Hematopoietic multipotent progenitor cell treated with erythropoietin and hydrocortisone succinate and interleukin-3 and kit ligand, for 8 days (in vitro differentiated cells): Measurements from ENCODE around the gene CUBN.
"Not testable (repeated sequence)": the region's sequence is repeated elsewhere in the genome, so short reads cannot be mapped to it uniquely, and the experiment has no call there.

Experiments
- DNase-seq: peaks from one replicate; pipeline ENCODE4 v3.0.0-alpha.2; 2015

Gene CUBN

DNA sequence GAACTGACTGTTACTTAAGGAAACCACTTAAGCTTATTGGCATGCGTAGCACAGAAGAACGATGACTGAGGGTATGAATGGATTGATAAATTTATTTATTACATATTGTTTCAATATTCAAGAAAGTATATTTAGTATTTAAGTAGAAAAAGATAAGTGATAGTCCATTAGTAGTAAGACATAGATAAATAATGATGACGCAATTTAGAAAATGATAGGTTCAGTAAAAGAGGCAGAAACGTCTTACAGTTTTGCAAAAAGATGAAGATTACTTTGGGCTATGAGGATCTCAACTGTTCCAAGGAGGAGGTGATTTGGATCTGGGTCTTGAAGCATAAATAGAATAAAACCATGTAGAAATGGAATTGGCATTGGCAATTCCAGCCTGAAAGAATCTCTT is 275.8 kb downstream of the CUBN start:
- no peak for DNase-seq

DNA sequence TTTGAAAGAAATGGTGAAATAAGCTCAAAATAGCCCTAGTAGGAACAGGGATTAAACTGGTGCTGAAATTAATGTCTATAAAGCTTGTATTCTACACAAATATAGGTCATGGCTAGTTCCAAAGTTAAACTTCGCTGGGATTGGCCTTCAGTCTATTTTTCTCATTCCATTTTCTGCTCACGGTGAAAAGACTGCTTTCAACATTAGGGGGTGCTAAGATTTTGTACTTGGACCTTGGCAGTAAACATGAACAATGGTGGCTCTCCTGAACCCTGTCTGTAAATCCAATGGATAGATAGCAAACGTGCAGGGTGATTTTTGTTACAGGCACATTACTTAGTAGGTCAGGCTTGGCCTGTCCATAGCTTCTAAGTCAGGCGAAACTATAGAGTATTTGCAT is 276.4 kb downstream of the CUBN start:
- DNase-seq = peak; percentile 19

DNA sequence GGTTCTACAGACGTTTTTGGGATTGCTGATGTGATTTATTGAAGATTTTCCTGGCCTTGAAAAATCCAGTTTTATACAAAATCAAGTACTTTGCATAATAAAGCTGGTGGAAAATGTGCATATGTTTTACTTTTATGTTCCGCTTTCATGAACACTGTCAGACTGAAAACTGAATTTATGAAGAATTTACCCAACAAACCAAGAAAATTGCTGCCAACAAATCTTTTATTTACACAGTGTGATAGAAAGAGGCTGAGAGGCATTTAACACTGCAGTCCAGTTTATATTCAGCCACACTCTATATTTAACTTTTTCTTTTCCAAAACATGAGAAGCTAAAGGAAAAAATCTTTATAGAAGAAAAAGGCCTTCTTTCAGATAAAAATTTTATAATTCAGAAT is 277.0 kb downstream of the CUBN start:
- no peak for DNase-seq

DNA sequence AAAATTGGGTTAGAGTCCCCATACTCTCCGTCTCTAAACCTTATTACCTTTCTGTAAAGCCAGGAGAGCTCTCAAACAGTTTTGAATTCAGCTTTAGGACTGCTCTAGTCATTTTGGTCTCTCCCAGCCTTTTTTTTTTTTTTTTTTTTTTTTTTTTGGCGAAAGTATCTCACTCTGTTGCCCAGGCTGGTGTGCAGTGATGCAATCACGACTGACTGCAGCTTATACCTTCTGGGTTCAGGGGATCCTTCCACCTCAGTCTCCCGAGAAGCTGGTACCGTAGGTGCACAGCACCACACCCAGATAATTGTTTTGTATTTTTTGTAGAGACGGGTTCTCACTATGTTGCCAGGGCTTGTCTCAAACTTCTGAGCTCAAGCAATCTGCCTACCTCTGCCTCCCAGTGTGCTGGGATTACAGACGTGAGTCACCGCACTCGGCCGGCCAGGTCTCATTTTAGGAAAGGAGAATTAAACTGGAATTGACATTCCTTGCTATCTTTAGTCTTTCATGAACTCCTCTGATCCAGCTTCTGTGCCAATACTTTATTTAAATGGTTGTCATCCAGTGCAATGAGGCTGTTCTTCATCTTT is 281.0 kb downstream of the CUBN start:
- no peak for DNase-seq

DNA sequence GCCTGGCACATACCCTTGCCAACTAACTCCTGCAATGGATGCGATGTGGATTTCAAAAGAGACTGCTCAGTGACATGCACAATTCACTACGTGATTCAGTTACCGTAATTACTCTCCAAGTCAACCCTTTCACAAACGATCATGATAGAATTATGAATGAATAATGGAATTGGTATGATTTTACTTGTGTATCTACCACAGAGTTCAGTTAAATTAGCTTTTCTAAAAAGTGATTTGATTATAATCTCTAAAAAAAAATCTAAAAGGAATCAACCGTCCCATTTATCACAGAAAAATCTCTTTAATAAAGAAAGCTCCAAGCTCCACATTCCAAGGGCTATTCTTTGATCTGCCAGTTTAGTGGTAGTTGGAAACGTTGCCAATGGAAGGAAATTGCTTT is 282.0 kb downstream of the CUBN start:
- no peak for DNase-seq

DNA sequence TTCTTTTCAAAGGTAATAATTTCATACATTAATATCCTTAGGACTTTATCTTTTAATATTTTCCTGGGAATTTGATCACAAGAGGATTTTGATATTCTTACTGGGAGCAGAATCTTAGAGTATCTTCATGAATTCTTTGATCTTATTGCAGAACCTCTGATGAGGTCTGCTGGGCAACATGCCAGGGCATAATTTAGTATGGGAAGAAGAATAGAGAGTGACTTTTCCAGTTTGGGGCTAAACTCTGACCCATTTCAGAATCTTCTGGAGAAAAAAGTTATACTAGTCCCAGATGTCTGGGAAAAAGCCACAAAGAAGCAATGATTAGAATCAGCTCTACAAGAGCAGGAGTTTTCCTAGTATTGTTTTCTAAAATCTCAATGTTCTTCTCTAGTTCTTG is 284.4 kb downstream of the CUBN start:
- DNase-seq = no peak

DNA sequence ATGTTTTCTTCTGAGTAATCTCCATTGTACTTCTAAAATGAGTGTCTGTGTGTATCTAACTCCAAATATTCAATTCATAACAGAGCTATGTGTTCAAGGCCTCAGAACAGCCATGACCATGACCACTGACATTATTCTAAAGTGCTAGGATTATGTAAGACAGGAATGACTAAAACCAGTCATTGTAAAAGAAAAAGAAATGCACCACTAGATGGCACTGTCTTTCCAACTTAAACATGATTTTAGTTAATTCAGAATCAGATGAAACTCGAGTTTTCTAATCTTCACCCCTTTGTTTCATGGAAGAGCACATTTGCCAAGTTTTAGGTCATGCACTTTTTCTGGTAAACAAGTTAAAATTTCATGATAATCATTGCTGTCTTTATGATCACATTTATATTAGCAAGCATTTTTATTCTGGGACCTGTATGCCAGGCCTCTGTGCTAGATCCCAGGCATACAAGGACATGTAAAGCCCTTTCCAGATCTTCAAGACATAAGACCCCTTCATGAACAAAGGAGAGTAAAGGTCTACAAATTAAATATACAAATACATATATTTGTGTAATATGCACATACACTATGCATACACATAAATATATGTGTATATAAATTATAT is 286.2 kb downstream of the CUBN start:
- peak; percentile 77 for DNase-seq

DNA sequence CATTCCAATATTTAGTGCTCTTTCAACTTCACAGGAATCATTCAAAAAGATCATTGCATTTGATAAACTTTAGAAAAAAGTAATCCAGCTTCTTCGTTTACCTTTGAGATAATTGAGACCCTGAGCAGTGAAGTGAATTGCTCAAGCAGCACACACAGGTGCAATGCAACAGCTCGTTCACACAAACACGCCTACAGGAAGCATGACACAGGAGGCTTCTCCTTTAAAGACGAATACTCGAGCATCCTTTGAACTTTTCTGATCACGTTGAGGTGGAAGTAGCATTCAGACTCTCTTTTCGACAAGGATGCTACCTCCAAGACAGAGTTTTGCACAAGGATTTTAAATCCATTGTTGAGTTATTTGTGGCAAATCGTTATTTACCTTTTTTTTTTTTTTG is 294.4 kb downstream of the CUBN start:
- no peak for DNase-seq

DNA sequence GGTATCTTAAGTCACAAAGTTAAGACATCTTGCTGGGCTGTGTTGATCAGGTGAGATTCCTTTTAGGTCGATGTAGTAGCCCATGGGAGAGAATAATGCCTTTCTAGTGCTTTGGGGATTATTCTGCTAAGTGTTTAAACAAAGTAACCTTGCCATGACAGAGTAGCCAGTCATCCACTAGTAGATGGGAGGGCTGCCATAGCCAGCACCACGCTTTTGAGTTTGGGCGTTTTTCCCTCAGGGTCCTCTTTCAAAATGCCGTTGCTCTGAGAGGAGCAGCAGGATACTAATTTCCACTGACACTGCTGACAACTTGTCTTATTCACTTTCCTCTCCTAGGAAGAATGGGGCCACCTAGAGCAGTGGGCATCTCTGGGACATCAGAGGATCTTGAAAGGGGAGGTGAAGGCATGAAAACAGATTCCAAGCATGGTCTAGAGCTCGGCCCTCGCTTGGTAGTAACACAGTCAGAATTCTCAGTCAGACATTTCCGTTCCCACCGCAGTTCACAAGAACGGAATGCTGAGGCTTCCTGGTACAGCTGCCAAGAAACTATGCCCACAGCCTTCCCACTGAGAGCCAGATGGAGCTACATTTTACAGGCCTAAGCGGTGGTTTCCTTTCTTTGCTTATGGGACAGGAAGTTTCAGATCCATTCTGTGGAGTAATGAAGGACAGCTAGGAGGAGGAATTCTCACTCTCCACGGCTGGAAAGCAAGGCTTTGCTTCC is 297.1 kb downstream of the CUBN start:
- DNase-seq = no peak

DNA sequence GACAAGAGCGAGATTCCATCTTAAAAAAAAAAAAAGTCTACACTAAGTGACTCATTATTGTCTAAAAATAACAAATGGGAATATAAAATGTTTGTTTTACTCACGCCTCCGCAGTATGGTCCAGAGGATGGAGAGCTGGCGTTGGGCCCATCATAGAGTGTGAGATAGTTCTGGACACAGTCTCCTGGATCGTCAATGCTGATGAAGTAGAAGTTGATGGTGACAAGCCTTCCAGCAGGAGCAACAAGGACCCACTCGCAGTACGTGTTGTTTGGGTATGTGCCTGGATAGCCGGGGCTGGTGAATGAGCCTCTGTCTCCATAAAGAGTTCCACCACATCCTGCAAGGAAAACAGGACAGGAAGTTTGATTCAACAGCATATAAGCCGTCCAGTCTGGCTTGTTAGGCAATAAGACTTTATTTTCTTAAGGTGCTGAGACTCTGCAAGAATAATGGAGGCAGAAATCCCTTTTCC is 300.9 kb downstream of the CUBN start:
- DNase-seq = no peak

DNA sequence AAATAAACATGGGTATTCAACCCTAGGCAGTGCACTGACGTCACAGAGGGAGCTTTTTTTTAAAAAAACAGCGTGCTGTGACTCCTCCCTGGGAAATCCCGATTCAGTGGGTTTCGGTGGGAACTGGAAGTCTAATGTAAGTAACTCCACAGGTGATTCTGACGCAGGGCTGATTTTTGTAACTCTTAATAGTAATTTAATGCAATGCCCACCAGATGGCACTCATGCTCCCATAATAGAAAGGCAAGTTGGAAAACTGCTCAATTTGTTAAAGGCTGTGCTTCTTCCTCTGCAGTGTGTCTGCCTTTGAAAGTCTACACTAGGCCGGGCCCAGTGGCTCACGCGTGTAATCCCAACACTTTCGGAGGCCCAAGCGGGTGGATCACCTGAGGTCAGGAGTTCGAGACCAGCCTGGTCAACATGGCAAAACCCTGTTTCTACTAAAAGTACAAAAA is 301.5 kb downstream of the CUBN start:
- DNase-seq = peak; percentile 88

DNA sequence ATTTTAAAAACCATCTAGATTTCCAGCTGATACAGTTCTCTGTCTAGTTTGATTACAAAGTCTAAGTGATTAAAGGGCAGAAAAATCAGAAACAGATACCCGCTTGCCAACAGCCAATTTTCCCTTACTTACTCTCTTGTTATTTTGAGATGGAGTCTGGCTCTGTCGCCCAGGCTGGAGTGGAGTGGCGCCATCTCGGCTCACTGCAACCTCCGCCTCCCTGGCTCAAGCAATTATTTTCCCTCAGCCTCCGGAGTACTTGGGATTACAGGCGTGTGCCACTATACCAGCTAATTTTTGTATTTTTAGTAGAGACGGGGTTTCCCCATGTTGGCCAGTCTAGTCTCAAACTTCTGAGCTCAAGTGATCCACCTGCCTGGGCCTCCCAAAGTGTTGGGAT is 302.1 kb downstream of the CUBN start:
- not testable (repeated sequence) for DNase-seq

DNA sequence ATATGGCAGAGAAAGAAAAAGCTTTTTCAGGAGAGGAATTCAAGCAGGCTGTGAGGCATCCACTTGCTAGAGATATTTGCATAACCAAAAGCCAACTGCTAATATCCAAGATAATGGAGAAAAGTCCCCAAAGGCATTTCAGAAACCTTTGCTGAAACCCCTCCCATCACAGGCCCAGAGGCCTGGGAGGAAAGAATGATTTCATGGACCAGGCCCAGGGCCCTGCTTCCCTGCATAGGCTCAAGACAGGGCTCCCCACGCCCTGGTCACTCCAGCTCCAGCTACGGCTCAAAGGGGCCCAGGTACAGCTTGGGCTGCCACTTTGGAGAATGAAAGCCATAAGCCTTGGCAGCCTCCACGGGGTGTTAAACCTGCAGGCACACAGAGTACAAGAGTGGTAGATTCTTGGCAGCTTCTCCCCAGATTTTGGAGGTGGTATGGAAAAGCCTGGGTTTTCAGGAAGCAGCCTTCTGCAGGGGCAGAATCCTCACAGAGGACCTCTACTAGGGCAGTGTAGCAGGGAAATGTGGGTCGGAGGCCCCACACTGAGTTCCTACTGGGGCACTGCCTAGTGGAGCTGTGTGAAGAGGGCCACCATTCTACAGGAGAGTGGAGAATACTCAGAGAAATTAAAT is 306.8 kb downstream of the CUBN start:
- DNase-seq = no peak

DNA sequence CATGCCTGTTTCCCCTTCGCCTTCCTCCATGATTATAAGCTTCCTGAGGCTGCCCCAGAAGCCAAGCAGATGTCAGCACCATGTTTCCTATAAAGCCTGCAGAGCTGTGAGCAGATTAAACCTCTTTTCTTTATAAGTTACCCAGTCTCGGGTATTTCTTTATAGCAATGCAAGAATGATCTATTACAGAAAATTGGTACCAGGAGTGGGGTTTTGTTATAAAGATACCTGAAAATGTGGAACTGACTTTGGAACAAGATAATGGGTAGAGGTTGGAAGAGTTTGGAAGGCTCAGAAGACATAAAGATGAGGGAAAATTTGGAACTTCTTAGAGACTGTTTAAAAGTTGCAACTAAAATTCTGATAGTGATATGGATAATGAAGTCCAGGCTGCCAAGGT is 307.6 kb downstream of the CUBN start:
- DNase-seq = no peak

DNA sequence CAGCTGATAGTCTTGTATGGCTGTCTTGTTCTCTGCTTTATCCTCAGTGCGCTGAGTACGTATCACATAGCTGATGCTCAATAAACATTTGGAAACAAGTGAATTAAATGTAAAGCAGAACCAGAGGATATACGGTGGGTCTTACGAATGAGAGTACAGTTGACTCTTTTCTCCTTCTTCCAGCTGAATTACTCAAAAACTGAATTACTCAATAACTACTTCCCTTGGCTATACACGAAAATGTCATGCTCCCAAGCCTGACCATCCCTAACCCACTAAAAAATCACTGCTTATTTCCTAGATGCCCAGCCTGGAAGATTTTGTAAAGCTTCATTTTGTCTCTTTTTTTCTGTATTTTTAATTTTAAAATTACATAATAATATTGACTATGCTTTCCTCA is 309.2 kb downstream of the CUBN start:
- DNase-seq = no peak

DNA sequence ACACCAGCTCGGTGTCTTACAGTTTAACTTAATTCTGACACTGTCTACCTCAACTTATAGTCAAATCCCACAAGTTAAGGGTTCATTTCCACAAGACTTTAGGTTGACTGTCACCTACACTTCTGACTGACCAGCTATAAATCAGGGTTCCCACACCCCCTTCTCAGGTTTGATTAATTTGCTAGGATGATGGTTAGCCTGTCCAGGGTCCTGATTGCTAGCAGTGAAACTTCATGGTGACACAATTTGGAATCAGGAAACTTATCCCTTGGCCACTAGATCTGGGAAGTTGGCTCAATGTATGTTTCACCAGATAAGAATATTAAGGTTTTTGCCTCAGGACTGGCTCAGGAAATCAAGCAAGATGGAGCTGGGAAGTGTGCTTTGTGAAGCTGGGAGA is 309.6 kb downstream of the CUBN start:
- DNase-seq = no peak

DNA sequence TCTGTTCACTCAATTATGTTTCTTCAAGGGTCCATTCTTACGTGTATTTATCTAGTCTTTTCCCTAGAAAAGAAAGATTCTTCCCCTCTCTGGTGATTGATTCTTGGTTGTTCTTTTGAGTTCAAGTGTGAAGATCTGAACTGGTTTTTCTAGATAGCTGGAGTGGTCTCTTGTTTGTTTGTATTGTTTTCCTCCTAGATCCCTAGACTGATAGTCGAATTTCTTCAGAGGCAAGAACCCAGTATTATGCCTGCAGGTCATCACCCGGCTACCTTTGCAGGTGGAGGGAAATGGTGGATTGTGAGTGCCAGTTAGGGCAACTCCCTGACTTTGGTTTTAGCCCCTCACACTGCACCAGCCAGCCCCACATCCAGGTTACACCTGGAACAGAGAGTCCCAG is 310.2 kb downstream of the CUBN start:
- no peak for DNase-seq

DNA sequence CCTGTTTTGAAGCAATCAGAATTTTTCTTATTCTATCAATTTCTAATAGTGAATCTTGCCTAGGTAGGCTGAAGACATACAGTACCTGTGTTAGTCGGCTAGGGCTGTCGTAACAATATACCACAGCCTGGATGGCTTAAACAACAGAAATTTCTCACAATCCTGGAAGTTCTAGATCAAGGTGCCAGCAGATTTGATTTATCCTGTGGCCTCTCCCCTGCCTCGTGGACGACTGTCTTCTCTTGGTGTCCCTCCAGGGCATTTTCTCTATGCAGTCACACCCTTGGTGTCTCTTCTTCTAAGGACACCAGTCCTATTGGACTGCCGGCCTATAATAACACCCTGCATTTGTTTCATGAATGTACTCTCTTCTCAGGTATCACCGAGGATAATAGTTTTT is 310.6 kb downstream of the CUBN start:
- DNase-seq = no peak

DNA sequence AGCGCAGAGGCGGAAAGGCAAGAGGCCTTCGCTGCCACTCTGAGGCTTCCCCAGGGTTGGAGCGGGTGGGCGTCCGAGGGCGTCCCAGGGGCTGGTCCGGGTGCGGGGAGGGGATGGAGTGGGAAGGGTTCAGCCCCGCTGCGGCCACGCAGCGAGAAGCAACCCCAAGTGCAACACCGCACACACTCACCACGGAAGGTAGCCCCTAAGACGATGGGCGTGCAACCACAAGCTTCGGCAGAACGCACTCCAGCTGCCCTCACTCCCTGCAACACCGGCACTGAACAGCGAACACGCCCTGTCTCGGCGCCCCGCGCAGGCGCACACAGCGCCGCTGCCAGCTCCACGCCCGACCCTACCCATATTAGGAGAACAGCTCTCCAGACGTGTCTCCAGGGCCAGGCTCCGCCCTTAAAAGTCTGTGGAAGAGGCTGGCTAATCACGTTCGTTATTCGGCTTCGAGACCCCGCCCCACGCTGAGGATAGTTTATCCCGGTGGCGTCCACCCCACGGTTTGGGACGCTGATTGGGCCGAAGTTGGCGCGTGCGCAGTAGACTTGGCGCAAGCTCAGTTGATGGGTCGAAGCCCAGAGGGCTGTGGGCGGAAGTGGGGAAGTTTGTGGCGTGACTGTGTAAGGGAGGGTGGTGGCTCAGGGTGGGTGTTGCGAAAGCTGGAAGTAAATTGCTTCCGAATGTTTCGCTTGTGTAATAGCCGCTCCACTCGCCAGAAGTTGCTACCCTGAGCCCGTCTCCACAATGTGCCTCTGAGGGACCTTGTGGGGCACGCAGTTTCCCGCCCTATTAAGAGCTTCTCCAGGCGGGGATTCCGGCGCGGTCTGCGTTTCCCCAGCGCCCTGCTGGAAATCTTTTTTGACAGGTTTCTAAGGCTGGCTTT is 312.2 kb downstream of the CUBN start, which contains the start of gene RSU1:
Gene RSU1 (minus strand): TSS at position 300 of the 895 bp plus-strand sequence. CDS start 343 bp downstream, outside the sequence.
- peak; percentile 100 for DNase-seq

DNA sequence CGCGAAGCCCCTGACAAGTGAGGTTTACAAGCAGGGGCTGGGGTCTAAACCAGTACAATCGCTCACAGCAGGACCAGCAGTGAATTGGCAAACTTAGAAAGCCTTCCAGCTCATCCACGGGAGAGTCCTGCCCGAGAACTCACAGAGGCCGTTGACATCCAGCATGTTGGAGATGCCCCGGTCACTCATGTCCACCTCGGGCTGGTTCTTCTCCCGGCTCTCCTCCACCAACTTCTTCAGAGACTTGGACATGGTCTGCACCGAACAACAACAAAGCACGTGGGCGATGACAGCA is 312.8 kb downstream of the CUBN start:
- DNase-seq = no peak

DNA sequence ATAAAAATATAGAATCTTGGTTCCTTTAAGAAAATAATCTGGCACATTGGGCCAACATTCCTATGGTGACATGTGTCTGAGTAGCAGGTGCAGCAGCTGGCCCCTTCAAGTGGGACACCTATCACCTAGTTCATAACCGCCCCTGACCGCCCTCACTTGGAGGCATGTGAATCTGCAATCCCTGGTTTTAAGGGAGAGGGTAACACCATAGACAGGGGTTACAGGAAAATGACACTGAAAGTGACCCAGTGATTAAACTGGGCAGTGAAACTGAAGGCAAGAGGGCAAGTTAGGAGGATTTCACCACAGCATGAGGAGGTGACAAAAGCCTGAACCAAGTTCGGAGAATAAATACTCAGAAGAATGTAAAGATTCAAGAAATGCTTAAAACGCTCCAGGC is 313.4 kb downstream of the CUBN start:
- DNase-seq = no peak

DNA sequence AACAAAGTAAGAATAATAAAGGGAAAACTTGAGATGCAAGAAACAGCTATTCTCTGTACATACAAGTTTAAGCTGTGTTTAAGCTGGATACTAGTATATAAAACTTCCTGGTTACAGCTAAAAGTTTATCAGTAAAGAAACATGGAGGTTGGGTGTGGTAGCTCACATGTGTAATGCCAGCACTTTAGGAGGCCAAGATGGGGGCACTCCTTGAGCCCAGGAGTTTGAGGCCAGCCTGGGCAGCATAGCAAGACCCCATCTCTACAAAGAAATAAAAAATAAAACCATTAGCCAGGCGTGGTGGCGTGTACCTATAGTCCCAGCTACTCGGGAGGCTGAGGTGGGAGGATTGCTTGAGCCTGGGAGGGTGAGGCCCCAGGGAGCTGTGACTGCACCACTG is 315.6 kb downstream of the CUBN start:
- DNase-seq = peak; percentile 75

DNA sequence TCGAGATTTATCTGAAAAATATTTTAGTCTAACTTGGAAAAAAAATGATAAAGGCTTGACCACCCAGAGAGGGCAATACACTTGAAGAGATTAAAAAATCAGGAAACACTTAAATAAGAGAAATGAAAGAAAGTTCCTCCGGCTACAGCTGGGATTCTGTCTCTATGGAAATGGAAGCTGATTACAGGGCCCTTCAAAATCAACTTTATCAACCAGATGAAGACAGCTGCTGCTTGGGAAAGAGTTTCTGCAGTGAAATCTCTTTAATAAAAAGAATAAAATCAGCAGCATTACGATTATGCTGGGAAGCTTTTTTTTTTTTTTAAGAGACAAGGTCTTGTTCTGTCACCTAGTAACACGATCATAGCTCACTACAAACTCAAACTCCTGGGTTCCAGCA is 316.9 kb downstream of the CUBN start:
- DNase-seq = no peak
